GM11168 (cell line): ENCODE measurements around the gene WDR59.

ENCODE experiments used
- in situ Hi-C: fragments of 300-500 bp; cut with MboI; formaldehyde crosslinking; loops from one replicate; pipeline ENCODE4 v1.12.0; 2022; ENCODE audit warnings: low sequenced_read_pairs; ENCODE audit not compliant: unreplicated experiment

The WDR59 gene

DNA sequence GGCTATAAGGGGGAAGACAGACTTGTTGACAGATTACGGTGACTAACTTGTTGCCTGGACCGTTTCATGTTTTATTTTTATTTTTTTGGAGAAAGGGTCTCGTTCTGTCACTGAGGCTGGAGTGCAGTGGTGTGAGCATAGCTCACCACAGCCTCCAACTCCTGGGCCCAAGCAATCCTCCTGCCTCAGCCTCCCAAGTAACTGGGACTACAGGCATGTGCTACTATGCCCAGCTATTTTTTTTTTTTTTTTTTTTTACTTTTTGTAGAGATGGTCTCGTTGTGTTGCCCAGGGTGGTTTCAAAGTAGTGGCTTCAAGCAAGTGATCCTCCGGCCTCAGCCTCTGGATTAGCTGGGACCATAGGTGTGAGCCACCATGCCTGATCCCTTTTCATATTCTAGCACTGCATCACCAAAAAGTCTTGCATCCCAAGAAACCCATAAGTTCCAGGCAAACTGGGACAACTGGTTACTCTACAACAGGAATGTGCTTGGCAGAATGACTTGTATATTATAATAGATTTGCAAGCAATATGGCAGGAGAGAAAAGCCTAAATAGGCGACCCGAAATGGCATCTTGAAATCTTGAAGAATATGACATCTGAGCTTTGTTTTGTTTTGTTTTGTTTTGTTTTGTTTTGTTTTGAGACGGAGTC lies 2.2 kb upstream of the WDR59 start:
- in situ Hi-C loops, result no loop called here

DNA sequence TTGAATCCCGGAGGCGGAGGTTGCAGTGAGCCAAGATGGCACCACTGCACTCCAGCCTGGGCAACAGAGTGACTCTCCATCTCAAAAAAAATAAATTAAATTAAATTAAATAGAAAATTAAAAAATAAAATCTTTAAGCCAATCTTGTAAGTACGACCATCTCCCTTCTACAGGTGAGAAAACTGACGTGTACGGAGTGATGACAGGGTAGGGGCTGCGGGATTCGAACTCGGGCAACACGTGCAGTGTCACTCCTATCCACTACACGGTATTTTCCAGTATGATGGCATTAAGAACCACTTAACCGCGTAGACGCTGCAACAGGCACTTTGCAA lies 762 bp downstream of the WDR59 start:
- in situ Hi-C loops, result no loop called here

DNA sequence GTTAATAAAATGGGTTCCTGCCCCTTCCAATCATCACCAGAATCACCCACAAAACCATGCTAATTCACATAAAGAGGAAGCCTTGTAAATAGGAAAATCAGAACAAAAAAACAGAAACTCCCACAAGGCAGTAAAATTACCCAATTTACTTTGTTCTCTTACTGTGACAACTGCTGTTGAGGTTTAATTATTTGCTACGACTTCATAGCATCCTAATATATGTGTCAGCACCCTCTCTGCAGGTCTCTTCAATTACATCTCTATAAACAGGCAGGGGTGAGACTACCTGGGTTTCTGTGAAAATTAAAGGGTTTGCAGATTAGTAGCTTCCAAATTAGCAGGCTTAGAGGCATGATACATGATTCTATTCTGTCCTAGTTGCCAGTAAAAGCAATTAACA lies 2.7 kb downstream of the WDR59 start:
- in situ Hi-C loops, result no loop called here

DNA sequence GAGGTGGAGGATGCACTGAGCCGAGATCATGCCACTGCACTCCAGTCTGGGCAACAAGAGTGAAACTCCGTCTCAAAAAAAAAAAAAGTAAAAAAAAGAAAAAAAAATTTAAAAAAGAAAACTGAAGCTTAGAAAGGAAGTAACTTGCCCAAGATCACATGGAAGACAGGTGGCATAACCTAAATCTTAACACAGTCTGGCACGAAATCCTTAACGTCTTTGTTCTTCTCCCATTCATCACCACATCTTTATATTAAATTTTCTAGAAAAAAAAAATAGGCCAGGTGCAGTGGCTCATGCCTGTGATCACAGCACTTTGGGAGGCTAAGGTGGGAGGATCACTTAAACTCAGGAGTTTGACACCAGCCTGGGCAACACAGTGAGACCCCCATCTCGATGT lies 9.3 kb downstream of the WDR59 start:
- in situ Hi-C loops, result no loop called here

DNA sequence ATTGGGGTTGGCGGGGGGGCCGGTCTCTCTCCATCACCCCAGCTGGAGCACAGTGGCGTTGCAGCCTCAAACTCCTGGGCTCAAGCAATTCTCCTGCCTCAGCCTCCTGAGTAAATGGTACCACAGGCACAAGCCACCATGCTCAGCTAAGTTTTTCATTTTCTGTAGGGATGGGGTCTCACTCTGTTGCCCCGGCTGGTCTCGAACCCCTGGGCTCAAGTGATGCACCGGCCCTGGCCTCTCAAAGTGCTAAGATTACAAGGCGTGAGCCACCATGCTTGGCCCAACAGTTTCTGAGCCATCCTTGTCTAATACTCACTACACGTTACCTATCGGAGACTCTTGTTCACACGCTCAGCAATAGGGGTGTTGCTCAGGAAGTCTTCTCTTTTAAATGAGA lies 11.6 kb downstream of the WDR59 start:
- in situ Hi-C loops, result no loop called here

DNA sequence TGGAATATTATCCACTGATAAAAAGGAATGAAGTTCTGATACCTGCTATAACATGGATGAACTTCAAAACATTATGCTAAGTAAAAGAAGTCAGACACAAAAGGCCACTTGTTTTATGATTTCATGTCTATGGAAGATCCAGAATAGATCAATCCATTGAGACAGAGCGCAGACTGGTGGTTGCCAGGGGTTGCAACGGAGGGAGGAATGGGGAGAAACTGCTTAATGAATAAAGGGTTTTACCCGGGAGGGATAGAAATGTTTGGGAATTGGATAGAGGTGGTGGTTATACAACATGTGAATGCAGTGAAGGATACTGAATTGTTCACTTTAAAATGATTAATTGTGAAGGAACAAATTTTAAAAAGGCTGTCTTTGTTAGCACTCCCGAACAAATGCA lies 30.2 kb downstream of the WDR59 start:
- in situ Hi-C loops, result no loop called here

DNA sequence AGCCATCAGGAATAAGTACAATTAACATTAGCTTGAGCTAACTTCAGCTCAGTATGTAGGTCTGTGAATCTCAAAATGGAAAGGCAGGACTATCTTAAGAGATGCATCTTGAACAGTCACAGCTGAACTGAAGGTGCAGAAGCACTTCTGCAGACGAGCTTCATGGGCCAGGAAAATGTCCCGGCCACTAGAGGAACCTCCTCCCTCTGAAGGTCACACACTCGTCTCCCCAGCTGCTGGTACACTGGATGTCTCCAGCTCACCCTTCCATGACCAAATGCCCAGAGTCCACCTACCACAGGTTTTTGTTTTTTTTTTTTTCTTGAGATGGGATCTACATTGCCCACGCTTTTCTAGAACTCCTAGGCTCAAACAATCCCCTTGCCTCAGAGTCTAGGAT lies 33.2 kb downstream of the WDR59 start:
- in situ Hi-C loops, result no loop called here

DNA sequence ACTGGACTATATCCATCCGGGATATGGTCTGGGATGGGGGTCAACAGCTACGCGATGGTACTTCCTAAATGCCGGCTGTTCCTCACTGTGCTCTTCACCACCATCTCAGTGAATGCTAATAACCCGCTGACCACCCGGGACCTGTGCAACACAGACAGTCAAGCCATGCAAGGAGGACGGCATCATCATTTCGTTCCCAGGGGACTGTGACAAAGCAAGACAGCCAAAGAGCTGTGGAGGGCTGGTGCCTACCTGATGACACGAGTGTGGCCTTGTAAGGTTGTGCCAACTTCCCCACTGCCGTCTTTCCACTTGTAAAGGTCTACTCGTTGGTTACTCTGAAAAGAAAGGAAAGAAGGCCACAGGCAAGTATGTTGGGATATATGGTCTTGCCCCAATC lies 33.7 kb downstream of the WDR59 start:
- in situ Hi-C loops, result no loop called here

DNA sequence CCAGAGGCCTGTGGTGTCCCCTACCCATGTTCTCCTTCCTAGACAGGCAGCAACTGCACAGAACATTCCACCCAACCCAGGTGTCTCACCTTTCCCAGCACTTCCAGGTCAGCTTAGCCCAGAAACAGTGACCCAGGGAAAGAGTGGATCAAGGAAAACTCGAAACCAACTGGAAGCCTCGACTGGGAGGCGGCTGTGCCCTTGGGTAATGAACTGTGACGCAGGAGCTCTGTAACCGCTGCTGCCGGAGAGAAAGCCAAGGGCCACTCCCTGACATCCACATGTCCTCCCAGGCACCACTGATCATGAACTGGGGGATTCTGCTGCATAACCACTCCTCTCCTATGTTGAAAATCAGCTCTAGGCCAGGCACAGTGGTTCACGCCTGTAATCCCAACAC lies 34.4 kb downstream of the WDR59 start:
- in situ Hi-C loops, result no loop called here

DNA sequence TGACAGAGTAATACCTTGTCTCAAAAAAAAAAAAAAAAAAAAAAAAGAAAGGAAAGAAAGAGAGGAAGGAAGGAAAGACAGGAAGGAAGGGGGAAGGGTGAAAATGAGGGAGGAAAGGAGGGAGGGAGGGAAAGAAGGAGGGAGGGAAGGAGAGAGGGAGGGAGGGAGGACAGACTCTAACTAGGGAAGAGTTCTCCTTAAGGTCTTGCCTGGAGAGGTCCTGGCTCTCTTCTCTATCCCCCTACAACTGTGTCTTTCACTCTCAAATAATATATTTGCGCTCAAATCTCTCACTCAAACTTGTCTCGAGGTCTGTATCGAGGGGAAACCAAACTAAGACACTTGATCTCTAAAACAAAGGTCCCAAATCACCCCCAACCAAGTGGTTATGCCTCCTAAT lies 35.6 kb downstream of the WDR59 start:
- in situ Hi-C loops, result no loop called here

DNA sequence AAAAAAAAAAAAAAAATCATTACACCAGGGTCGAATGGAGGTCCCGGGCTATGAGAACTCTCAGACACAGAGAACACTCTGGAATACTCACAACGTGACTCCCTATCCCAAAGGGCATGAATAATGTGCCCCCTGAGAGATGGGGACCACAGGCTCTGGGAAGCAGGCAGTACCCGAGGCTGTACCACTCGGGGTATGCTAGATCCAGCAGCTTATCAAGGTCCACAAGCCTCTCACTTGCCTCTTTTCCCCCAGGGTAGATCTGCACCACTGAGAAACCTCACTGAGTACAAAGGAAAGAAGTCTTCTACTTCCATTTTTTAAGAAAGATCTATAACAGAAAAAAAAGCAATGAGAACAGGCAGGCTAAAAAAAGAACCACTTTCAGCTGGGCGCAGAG lies 40.5 kb downstream of the WDR59 start:
- in situ Hi-C loops, result no loop called here

DNA sequence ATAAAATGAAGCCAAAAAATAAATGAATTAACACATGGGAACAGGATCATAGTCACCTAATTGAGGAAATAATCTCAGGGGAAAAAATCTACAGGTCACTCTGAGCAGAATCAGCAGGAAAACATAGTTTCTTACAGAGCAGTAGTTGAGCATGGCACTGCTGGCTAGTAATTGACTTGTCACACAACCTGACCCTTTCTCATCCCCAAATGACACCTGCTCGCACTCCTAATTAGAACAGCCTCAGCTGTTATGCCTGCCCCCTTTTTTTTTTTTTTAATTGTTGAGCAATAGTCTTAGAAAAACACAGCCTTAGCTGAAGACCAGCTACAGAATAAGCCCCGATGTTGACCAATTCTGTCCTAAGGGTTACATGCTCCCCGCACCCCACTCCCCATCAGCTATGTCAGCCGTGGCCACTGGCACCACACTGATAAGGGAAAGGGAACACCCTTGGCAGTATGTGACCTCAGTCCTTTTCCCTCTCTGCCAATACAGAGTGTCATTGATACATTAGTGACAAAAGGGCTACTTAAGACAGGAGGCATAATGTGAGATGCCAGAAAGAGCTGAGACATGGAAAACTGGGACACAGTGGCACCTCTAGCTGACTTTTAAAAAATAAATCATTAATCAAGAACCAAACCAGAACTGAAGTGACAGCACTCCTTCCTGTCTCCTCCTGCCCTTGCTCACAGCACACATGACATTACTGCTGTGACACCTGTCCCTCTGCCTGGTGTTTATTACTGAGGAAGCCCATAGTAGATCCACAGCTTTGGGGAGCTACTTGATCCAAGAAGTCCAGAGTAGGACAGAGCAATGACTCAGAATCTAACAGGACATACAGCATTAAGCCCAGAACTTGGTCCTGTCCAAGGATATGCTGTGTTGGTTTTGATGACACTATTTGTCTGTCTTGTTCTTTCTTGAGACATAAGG lies 41.7 kb downstream of the WDR59 start:
- in situ Hi-C loops, result no loop called here

DNA sequence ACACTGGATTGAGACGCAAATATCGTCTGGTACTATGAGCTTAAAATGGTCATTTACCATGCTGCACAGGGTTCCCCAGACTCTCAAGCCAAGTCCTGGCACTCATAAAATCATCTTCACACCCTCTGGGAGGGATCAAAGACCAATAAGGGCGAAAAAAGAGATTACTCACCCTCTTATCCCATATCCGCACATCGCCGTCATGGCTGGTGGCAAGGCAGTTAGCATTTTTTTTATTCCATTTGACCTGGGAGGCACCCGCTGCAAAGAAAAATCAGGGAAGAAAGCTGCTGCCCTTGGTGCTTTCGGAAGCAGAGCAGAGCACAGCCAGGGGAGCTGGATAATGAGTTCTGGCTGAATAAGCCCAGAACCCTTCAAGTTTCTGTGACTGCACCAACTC lies 42.4 kb downstream of the WDR59 start:
- in situ Hi-C loops, result no loop called here

DNA sequence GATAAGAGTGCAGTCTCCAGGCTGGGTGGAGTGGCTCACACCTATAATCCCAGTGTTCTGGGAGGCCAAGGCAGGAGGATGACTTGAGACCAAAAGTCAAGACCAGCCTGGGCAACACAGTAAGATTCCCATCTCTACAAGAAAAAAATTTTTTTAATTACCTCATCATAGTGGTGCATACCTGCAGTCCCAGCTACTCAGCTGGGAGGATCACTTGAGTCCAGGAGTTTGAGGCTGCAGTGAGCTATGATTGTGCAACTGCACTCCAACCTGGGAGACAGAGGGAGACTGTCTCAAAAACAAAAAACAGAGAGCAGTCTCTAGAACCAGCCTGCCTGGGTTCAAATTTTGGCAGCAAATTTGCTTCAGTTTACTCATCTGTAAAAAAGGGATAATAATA lies 45.2 kb downstream of the WDR59 start:
- in situ Hi-C loops, result no loop called here

DNA sequence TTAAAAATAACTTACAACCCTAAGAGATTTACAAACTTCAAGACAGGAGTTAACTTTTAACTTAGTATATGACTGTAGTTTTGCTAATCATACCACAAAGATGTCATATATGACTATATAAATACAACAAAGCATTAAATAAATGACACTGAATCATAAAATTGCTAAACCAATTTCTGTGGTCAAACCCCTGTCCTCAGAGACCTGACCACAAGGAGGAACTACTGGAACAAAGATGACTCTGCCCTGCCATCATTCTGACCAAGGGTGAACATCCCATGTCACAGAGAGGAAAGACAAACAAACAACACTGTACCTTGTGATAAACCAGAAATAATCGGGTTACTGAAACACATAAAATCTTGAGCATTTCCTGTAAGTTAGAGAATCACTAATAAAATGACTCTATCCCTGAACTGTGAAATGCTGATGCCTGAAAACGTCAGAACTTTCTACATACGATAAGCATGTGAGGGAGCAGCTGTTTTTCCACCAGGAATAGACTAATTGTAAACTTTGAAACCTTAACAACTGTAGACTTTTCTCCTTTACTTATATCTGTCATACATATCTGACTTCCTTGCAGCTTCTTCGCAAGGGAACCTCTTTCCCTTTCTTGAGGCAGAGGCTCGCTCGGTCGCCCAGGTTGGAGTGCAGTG lies 47.9 kb downstream of the WDR59 start:
- in situ Hi-C loops, result no loop called here

DNA sequence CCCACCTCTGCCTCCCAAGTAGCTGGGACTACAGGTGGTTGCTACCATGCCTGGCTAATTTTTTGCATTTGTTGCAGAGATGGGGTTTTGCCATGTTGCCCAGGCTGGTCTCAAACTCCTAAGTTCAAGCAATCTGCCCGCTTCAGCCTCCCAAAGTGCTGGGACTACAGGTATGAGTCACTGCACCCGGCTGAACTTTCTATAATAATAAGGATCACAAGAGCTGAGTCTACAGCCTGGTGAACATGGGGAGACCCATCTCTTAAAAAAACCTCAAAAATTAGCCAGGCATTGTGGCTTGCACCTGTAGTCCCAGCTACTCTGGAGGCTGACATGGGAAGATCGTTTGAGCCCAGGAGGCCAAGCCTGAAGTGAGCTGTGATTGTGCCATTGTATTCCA lies 53.5 kb downstream of the WDR59 start:
- in situ Hi-C loops, result no loop called here

DNA sequence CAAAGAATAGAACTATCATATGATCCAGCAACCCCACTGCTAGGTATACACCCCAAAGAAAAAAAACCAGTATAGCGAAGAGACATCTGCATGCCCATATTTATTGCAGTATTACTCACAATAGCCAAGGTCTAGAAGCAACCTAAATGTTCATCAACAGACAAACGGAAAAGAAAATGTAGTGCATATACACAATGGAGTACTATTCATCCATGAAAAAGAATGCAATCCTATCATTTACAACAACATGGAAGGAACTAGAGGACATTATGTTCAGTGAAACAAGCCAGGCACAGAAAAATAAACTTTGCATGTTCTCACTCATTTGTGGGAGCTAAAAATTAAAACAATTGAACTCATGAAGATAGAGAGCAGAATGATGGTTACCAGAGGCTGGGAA lies 55.3 kb downstream of the WDR59 start:
- in situ Hi-C loops, result no loop called here

DNA sequence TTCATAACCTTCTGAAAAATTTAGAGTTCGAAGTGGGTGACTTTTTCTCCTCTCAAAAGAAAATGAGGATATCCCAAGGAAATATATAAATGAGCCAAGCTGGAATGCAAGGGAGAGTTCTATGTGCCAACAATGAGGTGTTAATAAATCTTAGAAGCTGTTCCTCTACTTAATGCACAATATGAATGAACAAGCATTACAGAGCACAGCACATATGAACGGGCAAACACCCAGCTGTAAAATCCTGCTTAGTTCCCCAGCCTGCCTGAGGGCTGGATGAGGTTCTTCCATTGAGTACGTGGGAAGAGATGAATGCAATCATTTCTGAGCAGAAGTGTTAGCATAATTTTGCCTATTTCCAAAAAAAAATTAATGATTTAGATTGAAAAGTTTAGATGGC lies 58.1 kb downstream of the WDR59 start:
- in situ Hi-C loops, result no loop called here

DNA sequence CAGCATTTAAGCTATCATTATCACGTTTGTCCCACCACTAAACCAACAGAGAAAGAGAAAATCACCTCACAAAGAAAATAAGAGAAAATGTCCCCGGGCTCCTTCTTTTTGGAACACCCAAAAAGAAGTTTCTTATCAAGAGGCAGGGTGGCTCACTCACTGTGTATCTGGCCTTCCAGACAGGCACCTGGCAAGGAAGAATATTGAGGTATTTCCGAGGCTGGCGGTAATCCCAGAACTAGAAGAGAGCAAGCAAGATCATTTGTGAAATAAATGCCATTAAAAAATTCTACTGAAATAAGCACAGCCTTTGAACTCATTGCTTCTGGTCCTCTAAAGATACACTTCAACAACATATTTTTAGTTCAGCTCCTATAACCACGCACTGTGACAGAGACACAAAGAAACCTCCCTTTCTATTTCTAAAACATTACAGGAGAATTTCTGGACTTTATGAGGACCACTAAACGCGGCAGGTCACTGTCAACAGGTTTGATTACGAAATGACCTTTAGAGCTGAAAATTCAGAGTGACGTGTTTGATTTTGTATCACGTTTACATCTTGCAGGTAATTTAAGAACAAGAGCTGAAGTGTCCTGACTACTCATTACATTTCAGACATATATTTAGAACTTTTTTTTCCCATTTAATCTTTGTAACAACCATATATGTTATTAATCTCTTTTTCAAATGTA lies 61.0 kb downstream of the WDR59 start:
- in situ Hi-C loops, result no loop called here

DNA sequence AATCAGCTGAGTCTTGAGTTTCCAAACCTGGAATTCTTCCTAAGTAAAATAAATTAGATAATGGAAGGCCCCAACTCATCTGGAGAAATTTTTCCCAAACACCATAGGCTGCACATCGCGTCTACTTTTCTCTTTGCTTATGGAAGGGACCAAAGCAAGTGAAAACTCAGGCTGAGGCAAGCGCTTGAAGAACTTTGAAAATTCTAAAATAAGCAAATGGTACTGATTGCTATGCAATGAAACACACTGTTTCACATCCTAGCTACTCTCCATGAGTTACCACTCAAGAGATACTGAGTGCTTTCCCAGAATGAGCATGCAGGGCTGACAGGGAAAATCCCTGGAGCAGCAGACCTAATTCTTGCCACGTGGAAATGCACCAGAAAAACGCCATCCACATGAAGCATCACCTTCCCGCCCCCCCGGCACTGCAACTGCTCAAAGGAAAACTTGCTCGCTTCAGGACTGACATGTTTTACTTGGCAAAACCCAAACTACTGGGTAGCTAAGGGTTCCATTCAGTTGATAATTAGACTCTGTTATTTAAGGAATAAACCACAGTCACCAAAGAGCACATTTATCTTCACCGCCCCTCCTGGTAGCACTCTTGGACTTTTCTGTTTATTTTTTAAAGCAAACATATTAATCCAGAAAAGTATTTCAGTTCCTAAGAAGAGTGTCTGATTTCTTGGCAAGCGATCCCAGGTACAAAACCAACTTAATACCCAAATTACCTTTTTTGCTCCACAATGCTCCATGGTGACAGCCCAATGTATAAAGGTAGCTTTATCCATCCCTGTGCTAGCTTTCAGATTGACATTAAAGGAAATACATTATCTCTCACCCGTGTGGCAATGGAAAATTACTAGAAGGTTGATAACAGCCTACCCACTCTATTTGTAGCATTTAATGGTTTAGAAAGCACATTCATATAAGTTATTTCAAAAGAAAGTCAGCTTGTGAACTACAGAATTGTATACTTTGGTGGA lies 62.5 kb downstream of the WDR59 start:
- in situ Hi-C loops, result no loop called here
